HEK293T (cell line): ENCODE data around the gene MLXIP.
A peak's percentile ranks its signal among the peaks of the same experiment; 100 is the strongest.

Experiments used
- ARNT ChIP-seq: fragments of 450-650 bp; IDR thresholded peaks from 2 replicates; pipeline ENCODE4 v1.6.1; 2017; ENCODE audit warnings: mild to moderate bottlenecking
- CTBP1 ChIP-seq: fragments of 450-650 bp; IDR thresholded peaks from 2 replicates; pipeline ENCODE4 v1.6.1; 2016; ENCODE audit warnings: borderline replicate concordance
- FOXK2 ChIP-seq: fragments of 450-650 bp; IDR thresholded peaks from 2 replicates; pipeline ENCODE4 v1.6.1; 2016; ENCODE audit warnings: mild to moderate bottlenecking
- HDGF ChIP-seq: fragments of 450-650 bp; IDR thresholded peaks from 2 replicates; pipeline ENCODE4 v1.6.1; 2017; ENCODE audit warnings: antibody characterized with exemption, borderline replicate concordance
- L3MBTL2 ChIP-seq: fragments of 450-650 bp; conservative IDR thresholded peaks from 2 replicates; pipeline ENCODE4 v1.6.1; 2016; ENCODE audit warnings: mild to moderate bottlenecking
- LEF1 ChIP-seq: fragments of 450-650 bp; IDR thresholded peaks from 2 replicates; pipeline ENCODE4 v1.6.1; 2017; ENCODE audit warnings: mild to moderate bottlenecking, borderline replicate concordance
- NFRKB ChIP-seq: fragments of 450-650 bp; IDR thresholded peaks from 2 replicates; pipeline ENCODE4 v1.6.1; 2016; ENCODE audit warnings: mild to moderate bottlenecking, moderate library complexity
- SP1 ChIP-seq: fragments of 450-650 bp; IDR thresholded peaks from 2 replicates; pipeline ENCODE4 v1.6.1; 2017
- SUZ12 ChIP-seq: fragments of 450-650 bp; IDR thresholded peaks from 2 replicates; pipeline ENCODE4 v1.6.1; 2016; ENCODE audit warnings: mild to moderate bottlenecking
- TF ChIP-seq, protein P1 (sequence below): fragments of 450-650 bp; IDR thresholded peaks from 2 replicates; pipeline ENCODE4 v1.6.1; 2016

DNA sequence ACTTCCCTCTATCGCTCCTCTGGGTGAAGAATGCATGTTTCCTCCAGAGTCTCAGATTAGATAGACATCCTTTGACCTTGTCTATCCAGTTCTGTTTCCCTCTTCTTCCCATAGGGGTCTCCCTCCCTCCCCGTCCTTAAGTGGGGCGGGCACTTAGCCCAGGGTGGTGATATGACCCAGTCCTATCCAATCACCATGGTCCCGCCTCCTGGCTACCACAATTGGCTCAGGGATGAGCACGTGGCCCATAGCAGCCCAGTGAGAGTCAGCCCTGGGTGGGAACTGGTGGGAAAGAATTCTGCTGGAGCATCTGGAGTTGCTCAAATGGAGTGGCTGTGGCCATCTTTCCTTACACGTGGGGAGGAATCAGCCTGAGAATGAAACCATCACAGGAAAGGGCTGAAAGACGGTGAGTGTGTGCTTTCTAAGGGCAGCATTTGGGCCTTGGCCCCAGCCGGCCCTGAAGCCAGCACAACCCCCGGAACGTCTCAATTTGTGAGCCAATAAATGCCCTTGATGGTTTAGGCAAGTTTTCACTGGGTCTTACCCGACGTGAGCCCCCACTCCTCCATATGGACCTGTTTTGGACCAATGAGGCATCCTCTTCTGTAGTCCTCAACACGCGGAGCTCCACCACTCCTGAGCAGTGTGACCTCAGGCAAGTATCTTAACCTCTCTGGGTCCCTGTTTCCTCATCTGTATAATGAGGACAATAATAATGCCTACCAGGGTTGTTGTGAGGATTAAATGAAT, 14.4 kb upstream of the MLXIP start:
- TF ChIP-seq HDGF (no peak), L3MBTL2 (peak; percentile 100), SP1 (no peak), NFRKB (peak; percentile 66; the same call in 1 of the 2 replicates), ARNT (no peak), CTBP1 (no peak), FOXK2 (no peak), SUZ12 (no peak), LEF1 (no peak)
- TF ChIP-seq, protein P1, sequence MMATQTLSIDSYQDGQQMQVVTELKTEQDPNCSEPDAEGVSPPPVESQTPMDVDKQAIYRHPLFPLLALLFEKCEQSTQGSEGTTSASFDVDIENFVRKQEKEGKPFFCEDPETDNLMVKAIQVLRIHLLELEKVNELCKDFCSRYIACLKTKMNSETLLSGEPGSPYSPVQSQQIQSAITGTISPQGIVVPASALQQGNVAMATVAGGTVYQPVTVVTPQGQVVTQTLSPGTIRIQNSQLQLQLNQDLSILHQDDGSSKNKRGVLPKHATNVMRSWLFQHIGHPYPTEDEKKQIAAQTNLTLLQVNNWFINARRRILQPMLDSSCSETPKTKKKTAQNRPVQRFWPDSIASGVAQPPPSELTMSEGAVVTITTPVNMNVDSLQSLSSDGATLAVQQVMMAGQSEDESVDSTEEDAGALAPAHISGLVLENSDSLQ: peak; percentile 89
